ENCODE measurements around the gene GPI.
"Not testable (repeated sequence)": the region's sequence is repeated elsewhere in the genome, so short reads cannot be mapped to it uniquely, and the experiment has no call there.

GPI gene

DNA sequence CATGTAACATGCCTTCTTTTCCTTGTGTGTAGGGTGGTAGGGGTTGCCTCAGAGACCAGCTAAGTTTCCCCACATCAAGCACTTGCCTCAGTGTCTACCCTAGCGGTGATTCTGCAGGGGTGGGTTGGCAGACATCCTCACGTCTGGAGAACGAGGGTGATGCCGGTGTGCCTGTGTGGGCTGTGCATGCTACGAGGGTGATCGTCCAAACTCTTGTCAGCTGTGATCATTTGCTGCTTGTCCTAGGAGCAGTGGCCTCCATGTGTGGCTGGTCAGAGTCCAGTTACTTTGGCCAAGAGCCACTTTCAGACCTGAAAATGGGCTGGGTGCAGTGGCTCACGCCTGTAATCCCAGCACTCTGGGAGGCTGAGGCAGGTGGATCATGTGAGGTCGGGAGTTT, 5.1 kb downstream of the GPI start:
- no peak for FAIRE-seq

DNA sequence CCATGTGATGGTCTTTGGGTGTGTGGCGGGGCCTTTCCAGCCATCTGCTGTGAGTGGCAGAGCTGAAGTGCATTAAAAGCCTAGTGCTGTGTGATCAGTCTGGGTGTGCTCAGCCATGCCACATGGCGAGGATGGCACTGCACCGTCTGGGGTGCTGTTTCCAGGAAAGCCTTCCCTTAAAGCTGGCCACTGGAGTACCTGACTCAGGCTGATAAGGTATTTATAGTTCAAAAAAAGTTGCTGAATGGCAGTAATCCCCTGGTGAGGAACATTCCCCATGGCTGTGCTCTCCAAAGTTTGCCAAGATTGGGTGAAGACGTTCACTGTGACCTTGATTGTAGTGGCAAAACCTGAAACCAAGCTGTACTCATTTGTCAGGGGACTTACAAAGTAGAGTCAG, 6.0 kb downstream of the GPI start:
- no peak for FAIRE-seq

DNA sequence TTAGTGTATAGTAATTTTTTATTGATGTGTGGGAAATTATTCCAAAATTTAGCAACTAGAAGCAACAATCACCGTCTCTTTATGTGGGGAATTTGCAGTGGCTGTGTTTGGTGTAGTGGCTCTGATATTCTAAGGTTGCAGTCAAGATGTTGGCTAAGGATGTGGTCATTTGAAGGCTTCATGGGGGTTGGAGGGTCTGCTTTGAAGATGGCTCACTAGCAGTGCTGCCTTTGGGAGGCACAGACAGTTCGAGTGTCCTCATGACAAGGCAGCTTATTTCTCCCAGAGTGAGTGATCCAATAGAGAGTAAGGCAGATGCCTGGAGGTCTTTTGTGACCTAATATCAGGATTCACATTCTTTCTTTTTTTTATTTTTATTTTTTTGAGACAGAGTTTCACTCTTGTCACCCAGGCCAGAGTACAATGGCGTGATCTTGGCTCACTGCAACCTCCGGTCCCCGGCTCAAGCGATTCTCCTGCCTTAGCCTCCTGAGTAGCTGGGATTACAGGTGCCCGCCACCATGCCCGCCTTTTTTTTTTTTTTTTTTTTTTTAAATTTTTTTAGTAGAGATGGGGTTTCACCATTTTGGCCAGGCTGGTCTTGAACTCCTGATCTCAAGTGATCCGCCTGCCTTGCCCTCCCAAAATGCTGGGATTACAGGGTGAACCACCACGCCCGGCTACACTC, 8.7 kb downstream of the GPI start:
- no peak for FAIRE-seq

DNA sequence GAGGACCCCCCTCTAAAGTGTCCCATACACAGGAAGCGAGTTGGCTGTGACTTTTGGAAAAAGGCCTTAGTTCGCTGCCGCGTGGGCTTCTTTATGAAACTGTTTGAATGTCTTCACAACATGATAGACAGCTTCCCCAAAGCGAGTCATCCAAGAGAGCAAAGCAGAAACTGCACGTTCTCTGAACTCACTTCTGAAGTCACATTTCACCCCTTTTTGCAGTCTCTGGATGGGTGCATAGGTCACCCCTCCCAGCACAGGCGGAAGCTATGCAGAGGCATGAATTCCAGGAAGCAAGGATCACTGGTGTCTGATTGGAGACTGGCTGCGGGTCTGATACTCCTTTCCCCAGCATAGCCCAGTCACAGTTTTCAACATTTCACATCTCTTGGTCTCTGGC, 10.6 kb downstream of the GPI start:
- FAIRE-seq: no peak

DNA sequence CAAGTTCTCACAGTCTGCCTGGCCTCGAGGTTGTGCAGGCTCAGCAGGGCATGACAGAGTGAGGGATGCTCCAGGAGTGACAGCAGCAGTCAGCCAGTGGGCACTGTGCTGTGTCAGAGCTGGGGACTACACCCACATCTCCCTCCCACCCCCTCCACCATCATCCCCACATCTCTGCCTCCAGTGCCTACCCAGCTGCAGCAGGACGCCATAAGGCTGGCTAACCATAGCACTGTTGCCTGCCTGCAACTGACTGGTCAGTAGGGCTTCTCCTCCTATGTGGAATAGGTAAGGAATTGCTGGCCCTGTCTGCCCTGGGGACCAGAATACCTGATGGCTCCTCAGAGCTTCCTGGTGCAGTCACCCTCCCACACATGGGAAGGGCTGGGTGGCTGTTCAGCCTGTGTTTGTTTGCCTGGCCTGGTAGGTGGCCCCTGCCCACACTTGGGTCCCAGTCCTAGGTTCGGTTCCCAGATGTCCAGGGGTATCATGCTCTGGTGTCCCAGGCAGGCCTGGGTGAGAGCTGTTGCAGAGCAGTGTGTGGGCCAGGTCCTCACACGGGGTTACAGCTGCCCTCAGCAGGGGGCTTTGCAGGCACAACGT, 15.7 kb downstream of the GPI start:
- FAIRE-seq: no peak

DNA sequence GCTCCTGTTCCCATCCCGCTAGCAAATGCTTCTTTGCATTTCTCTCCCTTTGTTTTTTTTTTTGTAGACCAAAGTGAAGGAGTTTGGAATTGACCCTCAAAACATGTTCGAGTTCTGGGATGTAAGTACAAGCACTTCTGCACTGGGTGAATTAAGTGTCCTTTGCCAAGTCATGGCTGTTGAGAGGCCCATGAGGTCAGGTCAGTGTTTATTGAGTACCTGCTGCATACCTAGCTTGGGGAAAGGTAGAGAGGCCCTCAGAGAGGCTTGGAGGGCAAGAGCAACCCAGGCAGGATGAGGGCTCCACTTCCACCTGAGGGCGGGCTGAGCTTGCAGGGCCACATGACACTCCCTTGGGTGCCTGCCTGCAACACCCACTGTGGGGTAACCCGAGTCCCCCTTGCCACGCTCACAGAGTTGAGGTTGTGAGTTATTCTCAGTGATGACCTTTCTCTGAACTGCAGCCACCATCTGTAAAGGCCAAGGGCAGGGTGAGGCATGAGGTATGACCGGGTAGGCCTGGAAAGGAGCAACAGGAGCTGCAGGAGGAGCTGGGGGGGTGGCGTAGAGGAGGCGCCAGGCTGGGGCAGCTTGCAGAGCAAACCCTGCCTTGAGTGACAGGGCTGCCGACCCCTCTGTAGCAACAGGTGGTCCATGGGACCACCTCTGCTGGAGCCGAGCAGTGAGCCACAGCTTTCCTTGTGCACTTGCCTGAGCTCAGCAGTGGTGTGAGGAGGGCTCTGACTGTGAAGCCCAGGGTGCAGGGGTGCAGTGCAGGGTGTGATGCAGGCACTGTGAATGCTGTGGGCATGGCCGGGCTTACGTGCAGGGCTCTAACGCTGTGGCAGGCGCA, 16.6 kb downstream of the GPI start:
- FAIRE-seq: no peak

DNA sequence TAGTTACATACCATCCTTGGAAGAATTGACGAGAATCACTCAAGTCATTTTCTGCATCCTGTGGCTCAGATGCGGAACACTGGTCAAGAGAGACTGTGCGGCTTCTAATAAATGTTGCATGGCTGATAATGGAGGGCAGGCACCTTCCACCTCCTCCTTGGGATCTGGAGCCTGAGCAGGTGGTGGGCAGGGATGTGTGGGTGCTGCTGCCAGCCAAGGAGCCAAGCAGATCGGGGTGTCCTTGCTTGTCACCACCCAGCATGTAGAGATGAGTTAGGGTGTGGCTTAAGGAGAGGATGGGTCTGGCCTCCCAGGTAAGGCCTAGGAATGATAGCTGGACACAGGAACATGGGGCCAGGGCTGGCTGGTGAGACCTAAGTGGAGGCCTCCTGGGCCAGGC, 17.5 kb downstream of the GPI start:
- FAIRE-seq: no peak

DNA sequence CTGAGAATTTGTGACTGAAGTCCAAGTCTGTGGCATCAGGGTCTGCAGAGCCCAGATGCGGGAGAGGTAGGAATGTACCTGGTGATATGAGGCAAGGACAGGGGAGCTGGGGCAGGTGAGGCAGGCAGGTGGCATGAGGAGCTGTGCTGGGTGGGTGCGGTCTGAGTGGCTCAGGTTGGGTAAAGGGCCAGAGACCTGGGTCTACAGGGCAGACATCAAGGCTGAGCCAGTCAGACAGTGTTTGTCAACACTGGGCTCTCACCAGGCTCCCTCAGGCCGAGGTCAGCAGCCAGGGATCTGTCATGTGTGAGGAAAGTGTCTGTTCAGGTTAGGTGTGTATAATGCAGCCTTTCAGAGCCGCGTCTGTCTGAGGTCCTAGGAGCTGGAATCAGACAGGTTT, 18.6 kb downstream of the GPI start:
- FAIRE-seq: no peak

DNA sequence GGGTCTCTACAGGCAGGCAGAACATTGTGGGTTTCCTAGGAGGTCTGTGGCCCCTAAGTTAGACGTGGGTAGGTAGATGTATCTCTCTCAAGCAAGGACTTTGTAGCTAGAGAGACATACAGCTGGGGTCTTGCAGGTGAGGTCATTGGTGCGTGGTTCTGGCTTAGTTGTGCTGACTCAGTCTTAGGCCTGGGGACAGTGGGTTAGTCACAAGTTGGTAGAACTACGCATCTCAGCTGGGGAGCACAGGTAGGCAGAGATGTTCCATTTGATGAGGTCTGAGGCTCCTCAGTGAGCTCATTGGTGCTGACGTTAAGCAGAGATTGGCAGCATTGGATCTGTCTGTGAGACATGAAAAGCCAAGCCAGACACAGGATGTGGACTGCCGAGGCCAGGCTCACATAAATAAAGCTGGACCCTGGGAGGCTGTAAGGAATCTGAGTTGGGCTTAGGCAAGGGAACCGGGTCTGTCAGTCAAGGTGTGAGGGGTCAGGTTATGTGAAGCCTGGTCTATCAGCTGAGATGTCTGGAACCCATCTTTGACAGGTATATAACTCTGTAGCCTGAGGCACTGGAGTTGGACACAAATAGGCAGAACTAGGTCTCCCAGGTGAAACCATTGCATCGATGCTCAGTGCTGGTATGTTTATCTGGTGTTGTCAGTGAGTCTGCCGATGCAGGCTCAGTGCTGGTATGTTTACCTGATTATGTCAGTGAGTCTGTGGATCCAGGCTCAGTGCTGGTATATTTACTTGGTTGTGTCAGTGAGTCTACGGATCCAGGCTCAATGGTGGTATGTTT, 21.8 kb downstream of the GPI start:
- no peak for FAIRE-seq

DNA sequence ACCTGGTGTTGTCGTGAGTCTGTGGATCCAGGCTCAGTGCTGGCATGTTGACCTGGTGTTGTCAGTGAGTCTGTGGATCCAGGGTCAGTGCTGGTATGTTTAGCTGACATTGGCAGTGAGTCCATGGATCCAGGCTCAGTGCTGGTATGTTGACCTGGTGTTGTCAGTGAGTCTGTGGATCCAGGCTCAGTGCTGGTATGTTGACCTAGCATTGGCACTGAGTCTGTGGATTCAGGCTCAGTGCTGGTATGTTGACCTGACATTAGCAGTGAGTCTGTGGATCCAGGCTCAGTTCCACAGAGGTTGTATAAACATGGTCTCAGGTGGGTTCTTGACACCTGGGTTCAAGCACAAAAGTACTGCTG, 22.4 kb downstream of the GPI start:
- no peak for FAIRE-seq

DNA sequence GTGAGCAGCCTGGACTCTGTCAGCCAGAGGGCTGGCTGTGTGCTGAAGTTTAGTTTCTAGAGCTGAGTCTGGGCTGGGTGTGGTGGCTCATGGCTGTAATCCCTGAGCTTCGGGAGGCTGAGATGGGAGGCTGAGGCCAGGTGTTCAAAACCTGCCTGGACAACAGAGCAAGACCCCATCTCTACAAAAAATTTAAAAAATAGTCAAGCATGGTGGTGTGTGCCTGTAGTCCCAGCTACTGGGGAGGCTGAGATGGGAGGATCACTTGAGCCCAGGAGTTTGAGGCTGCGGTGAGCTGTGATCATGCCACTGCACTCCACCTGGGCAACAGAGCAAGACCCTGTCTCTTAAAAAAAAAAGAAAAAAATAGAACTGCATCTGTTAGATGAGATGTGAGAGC, 23.7 kb downstream of the GPI start:
- FAIRE-seq: not testable (repeated sequence)

DNA sequence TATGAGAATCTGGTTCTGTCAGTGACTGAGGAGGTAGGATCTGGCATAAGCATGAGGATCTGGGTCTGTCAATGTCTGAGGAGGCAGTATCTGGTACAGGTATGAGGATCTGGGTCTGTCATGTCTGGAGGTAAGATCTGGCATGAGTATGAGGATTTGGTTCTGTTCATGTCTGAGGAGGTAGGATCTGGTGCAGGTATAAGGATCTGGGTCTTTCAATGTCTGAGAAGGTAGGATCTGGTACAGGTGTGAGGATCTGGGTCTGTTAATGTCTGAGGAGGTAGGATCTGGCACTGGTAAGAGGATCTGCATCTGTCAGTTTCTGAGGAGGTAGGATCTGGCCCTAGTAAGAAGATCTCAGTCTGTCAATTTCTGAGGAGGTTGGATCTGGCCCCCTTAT, 26.8 kb downstream of the GPI start:
- no peak for FAIRE-seq

DNA sequence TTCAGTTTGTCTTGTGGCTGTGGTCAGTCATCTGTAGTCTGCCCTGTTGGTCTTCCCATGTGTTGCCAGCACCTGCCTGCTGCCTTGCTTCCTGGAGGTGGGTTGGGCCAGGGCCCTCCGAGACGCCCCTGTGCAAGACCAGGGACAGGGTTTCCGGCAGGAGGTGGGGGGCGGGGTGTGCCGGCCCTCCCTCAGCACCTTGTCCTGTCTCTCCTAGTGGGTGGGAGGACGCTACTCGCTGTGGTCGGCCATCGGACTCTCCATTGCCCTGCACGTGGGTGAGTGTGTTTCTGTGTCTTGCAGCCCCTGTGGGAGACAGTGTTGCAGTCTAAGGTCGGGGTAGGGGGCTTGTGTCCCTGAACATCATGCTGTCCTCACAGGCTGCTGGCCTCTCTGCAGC, 28.0 kb downstream of the GPI start:
- no peak for FAIRE-seq

DNA sequence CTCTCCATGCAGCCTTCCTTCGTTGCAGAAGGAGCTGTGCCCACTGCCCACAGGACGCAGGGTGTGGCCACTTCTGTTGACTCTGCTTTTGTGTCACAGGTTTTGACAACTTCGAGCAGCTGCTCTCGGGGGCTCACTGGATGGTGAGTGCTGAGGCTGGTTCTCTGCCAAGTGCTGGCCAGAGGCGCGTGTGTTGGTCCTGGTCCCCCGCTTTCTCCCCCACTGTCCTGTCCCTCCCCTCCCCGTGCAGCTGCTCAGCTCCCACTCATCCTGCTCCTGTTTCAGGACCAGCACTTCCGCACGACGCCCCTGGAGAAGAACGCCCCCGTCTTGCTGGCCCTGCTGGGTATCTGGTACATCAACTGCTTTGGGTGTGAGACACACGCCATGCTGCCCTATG, 28.6 kb downstream of the GPI start:
- FAIRE-seq: no peak

DNA sequence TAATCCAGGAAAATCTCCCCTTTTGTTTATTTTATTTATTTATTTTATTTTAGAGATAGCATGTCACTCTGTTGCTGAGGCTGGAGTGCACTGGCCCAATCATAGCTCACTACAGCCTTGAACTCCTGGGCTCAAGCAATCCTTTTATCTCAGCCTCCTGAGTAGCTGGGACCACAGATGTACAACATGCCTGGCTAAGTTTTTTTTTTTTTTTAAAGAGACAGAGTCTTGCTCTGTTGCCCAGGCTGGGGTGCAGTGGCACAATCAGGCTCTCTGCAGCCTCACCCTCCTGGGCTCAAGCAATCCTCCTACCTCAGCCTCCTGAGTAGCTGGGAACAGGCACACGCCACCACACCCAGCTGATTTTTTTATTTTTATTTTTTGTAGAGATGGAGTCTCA, 32.9 kb downstream of the GPI start:
- FAIRE-seq: no peak

DNA sequence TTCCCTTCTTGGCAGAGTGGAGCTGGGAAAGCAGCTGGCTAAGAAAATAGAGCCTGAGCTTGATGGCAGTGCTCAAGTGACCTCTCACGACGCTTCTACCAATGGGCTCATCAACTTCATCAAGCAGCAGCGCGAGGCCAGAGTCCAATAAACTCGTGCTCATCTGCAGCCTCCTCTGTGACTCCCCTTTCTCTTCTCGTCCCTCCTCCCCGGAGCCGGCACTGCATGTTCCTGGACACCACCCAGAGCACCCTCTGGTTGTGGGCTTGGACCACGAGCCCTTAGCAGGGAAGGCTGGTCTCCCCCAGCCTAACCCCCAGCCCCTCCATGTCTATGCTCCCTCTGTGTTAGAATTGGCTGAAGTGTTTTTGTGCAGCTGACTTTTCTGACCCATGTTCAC, 34.9 kb downstream of the GPI start:
- no peak for FAIRE-seq

DNA sequence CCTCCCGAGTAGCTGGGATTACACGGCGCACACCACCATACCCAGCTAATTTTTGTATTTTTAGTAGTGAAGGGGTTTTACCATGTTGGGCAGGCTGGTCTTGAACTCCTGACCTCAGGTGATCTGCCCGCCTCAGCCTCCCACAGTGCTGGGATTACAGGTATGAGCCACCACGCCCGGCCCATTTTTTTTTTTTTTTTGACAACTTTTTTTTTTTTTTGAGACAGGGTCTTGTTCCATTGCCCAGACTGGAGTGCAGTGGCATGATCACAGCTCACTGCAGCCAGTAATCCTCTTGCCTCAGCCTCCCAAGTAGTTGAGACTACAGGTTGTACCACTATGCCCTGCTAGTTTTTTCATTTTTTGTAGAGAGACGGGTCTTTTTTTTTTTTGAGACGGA, 35.8 kb downstream of the GPI start:
- FAIRE-seq: not testable (repeated sequence)

DNA sequence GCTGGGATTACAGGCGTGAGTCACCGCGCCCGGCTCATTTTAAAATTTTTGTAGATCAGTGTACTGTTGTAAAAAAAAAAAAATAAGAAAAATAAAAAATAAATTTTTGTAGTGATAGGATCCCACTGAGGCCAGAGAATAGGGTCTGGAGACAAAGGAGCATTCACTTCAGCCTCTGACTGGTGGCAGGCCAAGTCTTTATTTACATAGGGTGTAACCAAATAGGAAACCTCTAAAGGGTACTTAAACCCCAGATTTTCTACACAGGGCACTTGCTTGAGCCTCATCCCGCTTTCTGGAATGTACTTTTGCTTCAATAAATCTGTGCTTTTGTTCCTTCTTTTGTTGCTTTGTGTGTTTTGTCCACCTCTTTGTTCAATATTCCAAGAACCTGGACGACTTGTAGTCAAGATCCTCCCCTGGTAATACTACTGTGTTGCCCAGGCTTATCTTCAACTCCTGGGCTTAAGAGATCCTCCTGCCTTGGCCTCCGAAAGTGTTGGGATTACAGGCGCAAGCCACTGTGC, 37.1 kb downstream of the GPI start:
- FAIRE-seq: no peak

DNA sequence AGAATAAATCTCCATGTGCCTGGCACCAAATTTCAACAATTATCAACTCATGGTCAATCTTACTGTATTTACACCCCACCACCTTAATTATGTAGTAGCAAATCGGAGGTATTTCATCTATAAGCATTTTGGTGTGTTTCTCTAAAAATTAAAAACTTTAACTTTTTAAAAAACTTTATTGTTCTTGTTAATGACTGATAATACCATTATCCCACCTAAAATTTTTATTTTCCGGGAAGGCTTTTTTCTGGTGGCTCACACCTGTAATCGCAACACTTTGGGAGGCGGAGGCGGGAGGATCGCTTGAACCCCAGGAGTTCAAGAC, 38.8 kb downstream of the GPI start:
- FAIRE-seq: no peak

DNA sequence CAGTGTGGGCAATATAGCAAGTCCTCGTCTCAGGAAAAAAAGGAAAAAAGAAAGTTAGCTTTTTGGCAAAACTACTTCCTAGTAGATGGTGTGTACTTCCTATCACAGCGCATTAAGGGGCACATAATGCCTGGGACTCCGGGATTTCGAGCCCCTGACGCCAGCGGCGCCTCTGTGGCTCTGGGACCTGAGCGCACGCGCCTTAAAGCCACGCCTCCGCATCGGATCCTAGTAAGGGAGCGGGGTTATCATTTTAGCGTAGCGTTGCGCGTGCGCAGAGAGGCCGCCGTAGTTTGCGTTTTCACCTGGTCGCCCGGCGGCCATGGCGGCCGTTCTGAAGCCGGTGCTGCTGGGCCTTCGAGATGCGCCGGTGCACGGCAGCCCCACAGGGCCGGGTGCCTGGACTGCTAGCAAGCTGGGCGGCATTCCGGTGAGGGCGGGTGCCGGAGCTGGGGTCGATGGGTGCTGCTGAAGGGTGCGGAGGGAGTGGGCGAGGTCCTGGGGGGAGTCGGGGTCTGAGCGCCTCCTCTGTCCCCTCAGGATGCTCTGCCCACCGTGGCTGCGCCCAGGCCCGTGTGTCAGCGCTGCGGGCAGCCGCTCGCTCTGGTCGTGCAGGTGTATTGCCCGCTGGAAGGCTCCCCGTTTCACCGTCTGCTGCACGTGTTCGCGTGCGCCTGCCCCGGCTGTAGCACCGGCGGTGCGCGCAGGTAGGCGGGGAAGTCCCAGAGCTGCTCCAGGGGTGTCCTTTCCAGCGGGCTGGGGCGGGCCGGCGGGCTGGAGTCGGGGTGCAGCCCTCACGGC, 39.3 kb downstream of the GPI start, which contains the start of gene PDCD2L:
TSS of gene PDCD2L (plus strand) at position 291 of the 801 bp plus-strand sequence. CDS start at position 323, 32 bp downstream.
- FAIRE-seq: peak; percentile 88

DNA sequence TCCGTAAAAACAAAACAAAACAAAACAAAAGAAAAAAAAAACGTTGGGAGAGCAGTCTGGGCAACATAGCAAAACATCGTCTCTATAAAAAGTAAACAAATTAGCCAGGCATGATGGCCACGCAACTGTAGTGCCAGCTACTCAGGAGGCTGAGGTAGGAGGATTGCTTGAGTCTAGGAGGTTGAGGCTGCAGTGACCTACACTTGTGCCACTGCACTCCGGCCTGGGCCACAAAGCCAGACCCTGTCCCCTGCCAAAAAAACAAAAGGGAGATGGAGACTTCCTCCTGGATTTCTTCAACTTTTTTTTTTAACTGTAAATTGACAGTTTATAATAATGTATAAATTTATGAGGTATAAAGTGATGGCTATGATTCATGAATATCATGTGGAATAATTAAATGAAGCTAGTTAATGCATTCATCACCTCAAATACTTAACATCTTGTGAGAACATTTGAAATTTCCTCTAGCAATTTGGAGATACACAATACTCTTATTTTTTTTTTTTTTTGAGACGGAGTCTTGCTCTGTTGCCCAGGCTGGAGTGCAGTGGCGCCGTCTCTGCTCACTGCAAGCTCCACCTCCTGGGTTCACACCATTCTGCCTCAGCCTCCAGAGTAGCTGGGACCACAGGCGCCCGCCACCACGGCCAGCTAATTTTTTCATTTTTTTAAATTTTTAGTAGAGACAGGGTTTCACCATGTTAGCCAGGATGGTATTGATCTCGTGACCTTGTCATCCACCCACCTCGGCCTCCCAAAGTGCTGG, 41.1 kb downstream of the GPI start:
- no peak for FAIRE-seq

DNA sequence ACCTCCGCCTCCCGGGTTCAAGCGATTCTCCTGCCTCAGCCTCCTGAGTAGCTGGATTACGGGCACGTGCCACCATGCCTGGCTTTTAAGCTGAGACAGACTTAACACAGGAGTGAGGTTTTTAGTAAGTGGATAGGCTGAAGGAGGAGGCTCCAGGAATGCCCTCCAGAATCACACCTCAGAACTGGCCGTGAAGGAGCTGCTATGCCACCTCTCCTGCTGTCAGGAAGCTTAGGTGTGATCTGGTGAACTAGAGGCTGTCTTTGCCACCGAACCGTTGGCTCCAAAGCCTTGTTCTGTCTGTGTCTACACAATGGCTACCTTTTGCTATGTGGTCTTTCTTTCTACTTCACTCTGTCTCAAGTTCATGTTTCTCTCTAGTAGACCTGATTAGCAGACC, 43.4 kb downstream of the GPI start:
- FAIRE-seq: no peak

Data from G401.6 (cell line).